ENCODE results near the gene HIBCH.
"Not testable (repeated sequence)": the region's sequence is repeated elsewhere in the genome, so short reads cannot be mapped to it uniquely, and the experiment has no call there.

HIBCH gene

DNA sequence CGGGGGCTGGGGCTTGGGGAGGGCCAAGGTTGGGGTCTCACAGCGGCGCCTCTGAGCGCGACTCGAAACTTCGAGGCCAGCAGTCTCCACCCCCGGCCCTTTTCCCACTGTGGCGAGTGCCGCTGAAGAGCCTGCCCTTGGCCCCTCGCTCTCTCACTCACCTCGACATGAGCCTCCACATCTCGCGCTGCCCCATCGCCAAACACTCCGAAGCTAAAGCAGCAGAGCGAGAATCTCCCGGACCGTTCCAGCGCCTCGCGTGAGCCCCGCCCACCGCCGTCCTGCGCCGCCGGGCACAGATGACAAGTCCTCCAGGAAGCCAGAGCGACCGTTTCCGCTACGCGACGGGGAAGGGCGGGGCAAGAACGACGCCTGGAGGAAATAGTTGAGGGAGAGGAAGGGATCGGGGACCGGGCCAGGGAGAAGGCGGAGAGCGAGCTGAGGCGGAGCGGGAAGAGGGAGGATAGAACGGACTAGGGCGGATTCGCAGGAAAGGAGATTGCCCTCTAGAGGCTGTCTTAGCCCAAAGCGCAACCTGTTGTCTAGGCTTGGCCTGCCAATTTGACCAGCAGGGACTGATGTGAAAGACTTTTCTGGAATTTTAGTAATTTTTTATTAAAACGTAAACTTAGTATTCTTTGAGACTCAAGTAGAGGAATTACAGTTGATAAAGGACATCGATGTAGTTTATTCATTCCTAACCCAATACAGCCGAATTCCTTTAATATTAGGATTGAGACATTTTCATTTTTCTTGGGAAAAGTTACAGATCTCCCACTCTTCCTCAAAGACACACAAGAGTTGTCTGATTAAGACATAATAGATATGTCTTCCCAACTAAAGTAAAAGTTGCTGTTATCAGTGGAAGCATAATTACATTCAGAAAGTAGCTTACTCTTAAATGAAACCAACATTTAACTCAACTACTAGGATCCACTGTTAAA lies at the start of gene HIBCH:
Gene HIBCH (minus strand): TSS at position 272 of the 944 bp plus-strand sequence. CDS start 76 bp downstream, at position 196.
- peak; percentile 98 for DNase-seq

GRCh38 chr2:190367091-190367490 lies 47.5 kb upstream of the HIBCH start:
- peak; percentile 28 for DNase-seq

GRCh38 chr2:190366248-190366753 lies 46.7 kb upstream of the HIBCH start:
- DNase-seq: no peak

DNA sequence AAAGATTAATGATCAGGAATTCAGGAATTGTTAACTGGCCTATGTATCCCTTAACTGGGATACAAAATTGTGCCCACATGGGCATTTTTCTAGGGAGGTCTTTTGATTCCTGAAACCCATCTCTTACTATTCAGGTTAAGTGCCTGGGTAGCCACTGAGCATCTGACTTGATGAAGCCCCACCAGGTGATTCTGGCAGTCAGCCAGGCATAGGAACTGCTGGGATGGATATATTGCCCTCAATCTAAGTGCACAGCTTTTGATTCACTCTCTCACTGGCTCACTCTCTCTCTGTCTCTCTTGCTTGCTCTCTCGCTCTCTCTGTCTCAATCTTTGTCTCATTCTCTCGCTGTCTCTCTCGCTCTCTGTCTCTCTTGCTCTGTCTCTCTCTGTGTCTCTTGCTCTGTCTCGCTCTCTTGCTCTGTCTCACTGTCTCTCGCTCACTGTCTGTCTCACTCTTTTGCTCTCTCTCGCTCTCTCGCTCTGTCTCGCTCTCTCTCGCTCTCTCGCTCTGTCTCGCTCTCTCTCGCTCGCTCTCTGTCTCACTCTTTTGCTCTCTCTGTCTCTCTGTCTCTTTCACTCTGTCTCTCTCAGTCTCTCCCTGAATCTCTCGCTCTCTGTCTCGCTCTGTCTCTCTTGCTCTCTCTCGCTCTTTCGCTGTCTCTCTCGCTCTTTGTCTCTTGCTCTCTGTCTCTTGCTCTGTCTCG lies 46.0 kb upstream of the HIBCH start:
- DNase-seq: no peak

- no peak for DNase-seq
Observed at GRCh38 chr2:190362894-190363293, 43.3 kb upstream of the HIBCH start.

DNA sequence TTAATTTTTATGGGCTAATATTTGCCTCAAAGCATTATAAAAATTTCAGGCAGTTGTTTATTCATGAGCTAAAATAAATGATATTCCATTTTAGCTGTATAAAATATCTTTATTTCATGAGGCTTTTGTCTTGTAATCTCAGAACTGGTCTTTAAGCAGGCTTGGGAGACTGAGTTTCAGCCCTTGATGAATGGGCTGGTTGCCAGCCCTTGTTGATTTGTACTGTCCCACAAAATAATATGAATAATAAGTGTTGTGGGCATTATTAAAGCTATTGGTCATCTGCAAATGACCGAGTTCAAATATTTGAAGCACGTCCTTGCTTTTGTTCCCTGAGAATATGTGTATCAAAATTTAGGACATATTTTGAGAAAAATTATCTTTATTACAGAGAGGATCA lies 41.9 kb upstream of the HIBCH start:
- no peak for DNase-seq

- DNase-seq: no peak
Observed at GRCh38 chr2:190360965-190361364, 41.3 kb upstream of the HIBCH start.

GRCh38 chr2:190360561-190360960 lies 40.9 kb upstream of the HIBCH start:
- DNase-seq: no peak

- DNase-seq: not testable (repeated sequence)
Observed at GRCh38 chr2:190358655-190359448, 39.2 kb upstream of the HIBCH start.

DNA sequence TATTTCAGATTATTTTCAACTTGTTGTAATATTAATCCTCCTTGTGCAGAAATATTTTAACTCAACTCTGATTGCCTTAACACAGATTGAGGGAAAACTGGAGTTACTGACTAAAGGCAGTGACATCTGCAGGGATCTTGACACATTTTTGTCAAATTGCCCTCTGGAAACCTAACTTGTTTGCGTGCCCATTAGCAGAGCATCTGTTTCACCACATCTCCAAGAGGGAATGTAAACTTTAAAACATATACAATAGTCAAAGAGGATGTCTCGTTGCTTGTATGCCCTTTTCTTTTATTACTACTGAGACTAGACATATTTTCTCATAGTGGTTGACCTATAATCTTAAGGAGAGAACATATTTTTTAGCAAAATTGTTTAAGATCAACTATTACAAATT lies 38.0 kb upstream of the HIBCH start:
- no peak for DNase-seq

- no peak for DNase-seq
Observed at GRCh38 chr2:190355968-190356644, 36.5 kb upstream of the HIBCH start.

DNA sequence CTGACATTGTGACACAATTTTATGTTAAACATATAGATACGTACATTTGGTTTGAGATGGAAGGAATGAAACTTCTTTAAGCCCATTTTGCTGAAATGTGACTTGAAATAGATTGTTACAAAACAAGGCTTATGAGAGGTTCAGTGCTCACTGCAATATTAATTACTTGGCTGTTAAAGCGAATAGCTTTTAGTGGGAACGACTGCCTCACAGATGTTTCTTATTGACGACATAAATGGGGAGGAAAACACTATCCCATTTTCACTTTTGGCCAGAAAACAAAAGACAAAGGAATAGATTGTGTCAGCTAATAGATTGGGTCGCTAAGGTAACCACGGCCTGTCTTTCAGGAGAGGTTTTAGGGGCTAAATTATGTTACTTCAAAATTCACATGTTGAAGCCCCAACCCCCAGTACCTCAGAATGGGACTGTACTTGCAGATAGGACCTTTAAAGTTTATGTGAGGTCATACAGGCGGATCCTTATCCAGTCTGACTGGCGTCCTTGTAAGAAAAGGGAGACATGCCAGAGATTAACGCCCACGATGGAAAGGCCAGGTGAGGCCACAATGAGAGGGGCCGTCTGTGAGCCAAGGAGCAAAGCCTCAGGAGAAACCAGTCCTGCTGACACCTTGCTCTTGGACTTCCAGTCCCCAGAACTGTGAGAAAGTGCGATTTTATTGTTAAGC lies 34.5 kb upstream of the HIBCH start:
- no peak for DNase-seq

DNA sequence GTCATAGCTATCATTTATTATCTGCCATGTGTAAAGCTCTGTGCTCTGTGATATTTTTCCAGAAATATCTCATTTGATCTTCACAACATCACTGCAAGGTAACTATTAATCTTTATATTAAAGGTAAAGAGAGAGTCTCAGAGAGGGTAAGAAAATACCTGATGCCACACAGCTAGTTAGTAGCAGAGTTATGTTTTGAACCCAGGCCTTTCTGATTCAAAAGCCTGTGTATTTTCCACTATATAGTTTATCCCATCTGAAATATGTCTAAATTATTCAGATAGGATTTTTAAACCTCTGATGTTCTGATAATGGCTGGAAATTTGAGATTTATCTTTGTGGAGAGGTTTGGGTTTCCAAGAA lies 33.9 kb upstream of the HIBCH start:
- no peak for DNase-seq

DNA sequence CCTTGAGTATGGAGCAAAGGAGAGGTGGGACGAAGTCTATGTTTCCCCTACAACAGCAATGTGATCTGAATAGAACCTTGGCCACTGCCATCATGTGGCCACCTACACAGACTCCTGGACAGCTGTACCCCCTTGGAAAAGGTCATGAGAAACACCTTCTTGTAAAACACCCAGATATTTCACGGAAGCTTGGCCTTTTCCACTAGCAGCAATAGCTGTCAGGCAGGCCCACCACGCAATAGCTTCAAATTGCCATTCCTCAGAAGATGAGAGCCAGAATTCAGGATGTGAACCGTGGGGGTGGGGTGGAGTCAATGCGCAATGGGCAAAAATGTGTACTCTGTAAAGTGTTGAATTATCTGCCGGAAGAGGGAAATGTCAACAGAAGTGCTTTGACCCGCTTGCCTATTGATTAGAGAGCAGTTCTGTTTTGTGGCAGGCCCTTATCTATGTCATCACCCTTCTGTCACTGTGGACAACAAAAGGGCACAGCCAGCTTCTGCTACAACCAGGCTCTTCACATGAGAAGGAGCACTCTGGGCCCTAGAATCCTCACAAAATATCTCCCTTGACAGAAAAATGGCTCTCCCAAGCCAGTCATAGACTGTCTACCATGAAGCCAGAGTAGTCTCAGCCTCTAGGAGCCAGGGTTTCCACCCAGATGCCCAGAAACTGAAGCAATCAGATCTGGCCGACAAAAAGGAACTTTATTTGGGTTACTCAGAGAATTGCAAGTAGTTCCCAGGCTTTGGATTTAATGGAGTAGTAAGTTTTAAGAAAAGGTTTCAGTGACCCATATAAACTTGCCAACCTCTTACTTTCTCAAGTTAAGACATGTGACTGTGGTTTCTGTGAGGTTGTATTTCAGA lies 33.3 kb upstream of the HIBCH start:
- DNase-seq: peak; percentile 28

- no peak for DNase-seq
Observed at GRCh38 chr2:190351955-190352354, 32.3 kb upstream of the HIBCH start.

- no peak for DNase-seq
Observed at GRCh38 chr2:190350371-190350770, 30.7 kb upstream of the HIBCH start.

DNA sequence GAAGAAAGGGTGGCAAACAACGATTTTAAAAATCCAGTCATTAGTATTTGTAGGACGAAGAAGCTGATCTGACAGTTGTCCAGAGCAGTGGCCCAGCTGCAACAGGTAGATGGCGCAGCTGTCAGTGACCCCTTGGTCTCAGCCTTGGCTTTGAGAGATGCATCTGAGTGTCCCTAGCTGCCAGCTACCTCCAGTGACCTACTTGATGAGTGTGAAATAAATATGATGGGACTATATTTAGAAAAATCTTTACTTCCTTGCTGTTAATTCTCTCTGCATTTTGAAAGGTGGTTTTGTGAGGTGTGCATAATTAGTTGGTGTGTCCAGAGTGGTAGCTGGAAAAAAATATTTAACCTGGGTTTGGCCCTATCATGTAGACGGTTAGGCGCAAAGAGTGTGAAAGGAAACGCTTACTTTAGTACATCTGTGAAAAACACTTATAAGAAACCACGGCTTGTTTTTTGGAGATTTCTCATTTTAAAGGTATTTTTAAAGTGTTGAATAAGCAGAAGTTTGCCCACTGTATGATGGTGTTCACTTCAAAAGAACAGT lies 24.7 kb upstream of the HIBCH start:
- peak; percentile 62 for DNase-seq

- peak; percentile 38 for DNase-seq
Observed at GRCh38 chr2:190343536-190344275, 24.1 kb upstream of the HIBCH start, which contains the start of gene INPP1. Gene INPP1, plus strand, starts transcription at chr2:190343589. Its CDS starts 16,514 bp downstream, at chr2:190360103.

GRCh38 chr2:190343089-190343535 lies 23.5 kb upstream of the HIBCH start:
- peak; percentile 38 for DNase-seq

Data from DMS79 treated with DMSO at 0.1 percent for 48 hours (cell line).